Esophagus squamous epithelium (tissue), 5 donors: ENCODE measurements around the gene CFAP77. TPM values are rescaled to one million over a fixed set of nuclear protein-coding genes. Genes with fewer than 3 reads are reported as not detected.

Source experiments
- DNase-seq: peaks from one replicate; lab custom pipeline; 2025; lab: John Stamatoyannopoulos, UW
- H3K27ac ChIP-seq, 4 donors: fragments of 200-600 bp; sonication (generic); one replicate each; pipeline ENCODE4 v1.5.1; 2016 to 2019; ENCODE audit warnings: mild to moderate bottlenecking in 1 of 4
- H3K27me3 ChIP-seq, 4 donors: fragments of 200-600 bp; sonication (generic); 1 replicate in 3 of 4; 2 replicates in 1 of 4; pipeline versions ENCODE4 v1.5.1 to v1.6.0; 2017 to 2021; ENCODE audit warnings: antibody characterized with exemption in 1 of 4
- H3K36me3 ChIP-seq, 3 donors: fragments of 200-600 bp; sonication (generic); one replicate each; pipeline ENCODE4 v1.5.1; 2016 to 2019
- H3K4me1 ChIP-seq, 3 donors: fragments of 200-600 bp; sonication (generic); one replicate each; pipeline ENCODE4 v1.5.1; 2017 to 2019
- H3K4me3 ChIP-seq, 4 donors: fragments of 200-600 bp; sonication (generic); 1 replicate in 3 of 4; 2 replicates in 1 of 4; pipeline ENCODE4 v1.5.1; 2016 to 2019; ENCODE audit warnings: mild to moderate bottlenecking in 2 of 4, moderate library complexity in 1 of 4
- H3K9me3 ChIP-seq, 3 donors: fragments of 200-600 bp; sonication (generic); one replicate each; pipeline ENCODE4 v1.5.1; 2016 to 2019
- POLR2A ChIP-seq, 4 donors: fragments of 450-650 bp; IDR thresholded peaks; one replicate each; pipeline ENCODE4 v1.6.1; 2017; ENCODE audit warnings: antibody characterized with exemption in 4 of 4, mild to moderate bottlenecking in 4 of 4, moderate library complexity in 3 of 4
- WGBS, 2 donors: methylation state at CpG; one replicate each; pipeline ENCODE4 v1.1.5; 2018; 5-methylcytosine and 5-hydroxymethylcytosine counted together
- intact Hi-C: fragments of 100-400 bp; cut with DNase I; formaldehyde crosslinking; loops from one replicate; pipeline ENCODE4 v1.15.0; 2022
- total RNA-seq, 4 donors: library from RNA; depleted of rRNA; stranded (reverse); fragments of >200 nt; gene quantifications; one replicate each; pipeline ENCODE4 v1.1.0, GENCODE V29; 2016
- TF ChIP-seq, protein P1 (sequence below), 6 experiments: fragments of 450-650 bp in 4 of 6; fragments of 200-600 bp in 2 of 6; sonication (generic) in 2 of 6; IDR thresholded peaks; one replicate each; pipeline ENCODE4 v1.5.1; 2016 to 2019; ENCODE audit warnings: antibody characterized with exemption in 6 of 6, mild to moderate bottlenecking in 4 of 6, moderate library complexity in 4 of 6
- donor health status: DM: yes; HTN: yes; CAD: no.

Gene CFAP77
- total RNA-seq, 4 donors from 2014 or later, result not detected

DNA sequence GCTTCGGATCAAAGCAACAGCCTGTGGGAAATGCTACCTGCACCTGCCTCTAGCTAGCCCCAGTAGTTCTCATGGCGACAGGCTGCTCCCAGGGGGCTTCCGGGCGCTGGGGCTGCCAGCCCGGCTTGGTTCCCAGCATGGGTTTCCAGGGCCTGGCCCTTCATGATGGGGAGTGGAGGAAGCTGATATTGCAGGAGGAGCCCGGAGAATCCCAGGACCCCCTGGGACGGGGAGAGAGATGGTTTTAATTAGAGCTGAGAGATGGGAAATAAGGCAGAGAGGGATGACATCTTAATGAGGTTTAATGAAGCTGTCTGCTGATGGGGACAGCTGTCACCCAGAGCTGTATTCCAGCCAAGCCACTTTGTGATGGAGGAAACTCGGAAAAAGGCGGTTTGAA lies 78.6 kb downstream of the CFAP77 start:
- Histone ChIP-seq H3K4me1 (no peaks in the 10 kb centered on the region), H3K4me3 (no peak overlapping the region), H3K27me3 (peaks cover 0 to 95% (median 6%) of the 10 kb centered on the region in 4 donors), H3K27ac (no peak overlapping the region), H3K9me3 (no peaks in the 10 kb centered on the region), H3K36me3 (no peaks in the 10 kb centered on the region)
- intact Hi-C loops, result no loop called here
- TF ChIP-seq POLR2A (IDR thresholded peaks at IDR 0.05), result no peak
- TF ChIP-seq, protein P1, sequence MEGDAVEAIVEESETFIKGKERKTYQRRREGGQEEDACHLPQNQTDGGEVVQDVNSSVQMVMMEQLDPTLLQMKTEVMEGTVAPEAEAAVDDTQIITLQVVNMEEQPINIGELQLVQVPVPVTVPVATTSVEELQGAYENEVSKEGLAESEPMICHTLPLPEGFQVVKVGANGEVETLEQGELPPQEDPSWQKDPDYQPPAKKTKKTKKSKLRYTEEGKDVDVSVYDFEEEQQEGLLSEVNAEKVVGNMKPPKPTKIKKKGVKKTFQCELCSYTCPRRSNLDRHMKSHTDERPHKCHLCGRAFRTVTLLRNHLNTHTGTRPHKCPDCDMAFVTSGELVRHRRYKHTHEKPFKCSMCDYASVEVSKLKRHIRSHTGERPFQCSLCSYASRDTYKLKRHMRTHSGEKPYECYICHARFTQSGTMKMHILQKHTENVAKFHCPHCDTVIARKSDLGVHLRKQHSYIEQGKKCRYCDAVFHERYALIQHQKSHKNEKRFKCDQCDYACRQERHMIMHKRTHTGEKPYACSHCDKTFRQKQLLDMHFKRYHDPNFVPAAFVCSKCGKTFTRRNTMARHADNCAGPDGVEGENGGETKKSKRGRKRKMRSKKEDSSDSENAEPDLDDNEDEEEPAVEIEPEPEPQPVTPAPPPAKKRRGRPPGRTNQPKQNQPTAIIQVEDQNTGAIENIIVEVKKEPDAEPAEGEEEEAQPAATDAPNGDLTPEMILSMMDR (IDR thresholded peaks at IDR 0.05), result no peak
- 30 to 43% methylated on average over 6 to 8 of the region's 9 CpGs for WGBS, 2 donors
- DNase-seq, result no peak

DNA sequence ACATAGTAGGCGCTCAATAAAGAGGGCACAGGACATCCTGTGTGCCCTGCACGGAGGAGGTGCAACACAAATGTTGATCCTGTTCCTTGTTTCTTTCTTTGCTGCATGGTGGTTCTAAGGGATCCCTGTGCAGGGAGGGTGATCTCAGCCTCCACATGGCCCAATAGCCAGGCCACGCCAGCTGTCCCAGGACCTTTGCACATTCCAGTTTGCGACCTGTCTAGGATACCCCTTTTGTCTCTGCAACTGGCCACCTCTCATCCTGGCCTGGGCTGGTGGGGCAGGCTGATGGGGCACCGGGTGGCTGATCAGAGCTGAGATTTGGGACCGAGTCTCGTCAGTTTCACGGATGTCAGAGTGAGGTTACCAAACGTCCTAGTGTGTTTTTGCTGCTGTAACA lies 79.5 kb downstream of the CFAP77 start:
- DNase-seq, result no peak
- H3K9me3 ChIP-seq, result no peaks in the 10 kb centered on the region
- H3K36me3 ChIP-seq, result no peaks in the 10 kb centered on the region
- intact Hi-C loops, result no loop called here
- no peak overlapping the region for H3K4me3 ChIP-seq
- WGBS, 2 donors, result 44 to 63% methylated on average over 3 to 9 of the region's 9 CpGs
- no peaks in the 10 kb centered on the region for H3K4me1 ChIP-seq
- H3K27me3 ChIP-seq, result peaks cover 0 to 93% (median 6%) of the 10 kb centered on the region in 4 donors
- TF ChIP-seq, protein P1 (IDR thresholded peaks at IDR 0.05), result no peak
- TF ChIP-seq POLR2A (IDR thresholded peaks at IDR 0.05), result no peak
- no peak overlapping the region for H3K27ac ChIP-seq

DNA sequence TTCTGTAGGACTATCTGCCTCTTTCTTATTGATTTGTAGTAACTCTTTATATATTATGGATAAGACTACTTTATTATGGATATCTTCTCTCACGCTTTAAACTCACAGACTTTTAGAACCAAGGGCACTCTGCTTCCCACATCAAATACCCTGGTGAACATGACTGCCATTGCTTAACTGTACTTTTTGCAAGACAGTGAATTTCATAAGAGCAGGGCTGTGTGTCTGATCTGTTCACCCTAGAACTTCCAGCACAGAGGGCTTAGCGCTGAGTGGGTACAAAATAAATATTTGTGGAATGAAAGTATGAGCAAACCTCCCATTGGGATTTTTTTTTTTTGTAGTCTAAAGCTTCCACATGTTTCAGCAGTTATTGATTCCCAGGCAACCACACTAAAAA lies 84.8 kb downstream of the CFAP77 start:
- Histone ChIP-seq H3K27me3 (peaks cover 0 to 88% (median 0%) of the 10 kb centered on the region in 4 donors), H3K27ac (no peak overlapping the region), H3K4me1 (no peaks in the 10 kb centered on the region), H3K36me3 (no peaks in the 10 kb centered on the region), H3K9me3 (no peaks in the 10 kb centered on the region), H3K4me3 (no peak overlapping the region)
- TF ChIP-seq POLR2A (IDR thresholded peaks at IDR 0.05), result no peak
- TF ChIP-seq, protein P1 (IDR thresholded peaks at IDR 0.05), result no peak
- 71 to 75% methylated on average over 2 of the region's 2 CpGs for WGBS, 2 donors
- DNase-seq, result no peak
- intact Hi-C loops, result no loop called here

GRCh38 chr9:132497731-132498130 lies 87.7 kb downstream of the CFAP77 start:
- no peak for DNase-seq
- Histone ChIP-seq H3K4me1 (no peaks in the 10 kb centered on the region), H3K27ac (no peak overlapping the region), H3K36me3 (no peaks in the 10 kb centered on the region), H3K9me3 (no peaks in the 10 kb centered on the region), H3K27me3 (peaks cover 0 to 79% (median 0%) of the 10 kb centered on the region in 4 donors), H3K4me3 (no peak overlapping the region)
- 76 to 81% methylated on average over 11 to 14 of the region's 16 CpGs for WGBS, 2 donors
- intact Hi-C loops, result no loop called here
- TF ChIP-seq POLR2A (IDR thresholded peaks at IDR 0.05), result no peak
- TF ChIP-seq, protein P1 (IDR thresholded peaks at IDR 0.05), result no peak

GRCh38 chr9:132498531-132499210 lies 88.7 kb downstream of the CFAP77 start:
- no peak overlapping the region for H3K4me3 ChIP-seq
- TF ChIP-seq, protein P1 (IDR thresholded peaks at IDR 0.05), result no peak
- no peak for TF ChIP-seq POLR2A (IDR thresholded peaks at IDR 0.05)
- no peak for DNase-seq
- intact Hi-C loops, result no loop called here
- peaks cover 0 to 82% (median 0%) of the 10 kb centered on the region in 4 donors for H3K27me3 ChIP-seq
- H3K4me1 ChIP-seq, result no peaks in the 10 kb centered on the region
- H3K27ac ChIP-seq, result no peak overlapping the region
- no peaks in the 10 kb centered on the region for H3K9me3 ChIP-seq
- WGBS, 2 donors, result 61% methylated on average over 6 to 10 of the region's 20 CpGs
- H3K36me3 ChIP-seq, result no peaks in the 10 kb centered on the region
